Activated CD4-positive, alpha-beta T cell treated with anti-CD3 and anti-CD28 coated beads, Interleukin-2, amount 10 ng/mL, durations not matched to agents 7 days and 5 days (primary cell): ENCODE results near the gene CLDN24. TPM values are rescaled to one million over a fixed set of nuclear protein-coding genes. Genes with fewer than 3 reads are reported as not detected.
"Not testable (repeated sequence)": the region's sequence is repeated elsewhere in the genome, so short reads cannot be mapped to it uniquely, and the experiment has no call there.

Experiments used
- CTCF ChIA-PET: fragments of 350-600 bp; sonication (Branson Sonifier 250); formaldehyde crosslinking; loops from one replicate; lab custom pipeline; 2021; ENCODE audit warnings: antibody characterized with exemption; lab: Charles Lee
- POLR2A ChIA-PET: fragments of 350-600 bp; sonication (Branson Sonifier 250); formaldehyde crosslinking; loops from one replicate; lab custom pipeline; 2021; ENCODE audit warnings: antibody characterized with exemption; lab: Charles Lee
- DNase-seq: peaks from one replicate; pipeline ENCODE4 v3.0.0-alpha.2; 2020
- H3K27ac Mint-ChIP-seq: one replicate; pipeline ENCODE4 v1.8.0; 2021; ENCODE audit warnings: mild to moderate bottlenecking, moderate library complexity, mixed read lengths
- H3K27me3 Mint-ChIP-seq: one replicate; pipeline ENCODE4 v1.8.0; 2021; ENCODE audit warnings: mixed read lengths
- H3K36me3 Mint-ChIP-seq: one replicate; pipeline ENCODE4 v1.8.0; 2021; ENCODE audit warnings: low read depth, mixed read lengths
- H3K4me1 Mint-ChIP-seq: one replicate; pipeline ENCODE4 v1.8.0; 2021; ENCODE audit warnings: mixed read lengths
- H3K4me3 Mint-ChIP-seq: one replicate; pipeline ENCODE4 v1.8.0; 2021; ENCODE audit warnings: mild to moderate bottlenecking, moderate library complexity, mixed read lengths
- H3K9me3 Mint-ChIP-seq: one replicate; pipeline ENCODE4 v1.8.0; 2021; ENCODE audit warnings: mixed read lengths
- total RNA-seq, 2 experiments: library from RNA; stranded (reverse); gene quantifications; one replicate each; pipeline ENCODE4 v1.2.3, GENCODE V29; 2021

The CLDN24 gene
- total RNA-seq, 2 experiments from 2014 or later: not detected

DNA sequence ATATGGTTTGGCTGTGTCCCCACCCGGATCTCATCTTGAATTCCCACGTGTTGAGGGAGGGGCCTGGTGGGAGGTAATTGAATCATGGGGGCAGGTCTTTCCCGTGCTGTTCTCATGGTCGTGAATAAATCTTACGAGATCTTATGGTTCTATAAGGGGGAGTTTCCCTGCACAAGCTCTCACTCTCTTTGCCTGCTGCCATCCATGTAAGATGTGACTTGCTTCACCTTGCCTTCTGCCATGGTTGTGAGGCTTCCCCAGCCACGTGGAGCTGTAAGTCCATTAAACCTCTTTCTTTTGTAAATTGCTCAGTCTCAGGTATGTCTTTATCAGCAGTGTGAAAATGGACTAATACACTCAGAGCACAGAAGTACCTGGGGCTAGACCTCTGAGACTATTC lies 4.2 kb upstream of the CLDN24 start:
- CTCF ChIA-PET, H3K4me3 Mint-ChIP-seq, H3K27me3 Mint-ChIP-seq, H3K36me3 Mint-ChIP-seq, H3K9me3 Mint-ChIP-seq, H3K4me1 Mint-ChIP-seq, POLR2A ChIA-PET, H3K27ac Mint-ChIP-seq, DNase-seq: not testable (repeated sequence)

DNA sequence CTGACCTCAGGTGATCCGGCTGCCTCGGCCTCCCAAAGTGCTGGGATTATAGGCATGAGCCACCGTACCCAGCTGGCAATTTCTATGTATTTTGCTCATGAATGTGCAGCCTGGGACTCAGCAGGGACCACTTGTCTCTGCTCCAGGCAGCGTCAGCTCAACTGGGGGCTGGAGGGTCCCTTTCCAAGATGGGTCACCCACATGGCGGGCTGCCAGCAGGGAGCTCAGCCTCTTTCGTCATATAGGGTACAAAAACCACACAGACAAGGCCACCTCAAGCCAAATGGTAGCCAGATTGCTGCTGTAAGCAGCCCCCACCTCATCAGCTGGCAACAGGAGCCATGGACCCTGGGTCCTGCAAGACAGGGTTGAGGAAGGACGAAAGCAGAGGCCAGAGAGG lies 2.4 kb upstream of the CLDN24 start:
- POLR2A ChIA-PET: no interaction called here
- H3K4me3 Mint-ChIP-seq: no peak overlapping the region
- H3K27me3 Mint-ChIP-seq: peaks cover 2% of the 10 kb centered on the region
- H3K27ac Mint-ChIP-seq: no peak overlapping the region
- CTCF ChIA-PET: no interaction called here
- peaks cover 20% of the 10 kb centered on the region for H3K4me1 Mint-ChIP-seq
- no peaks in the 10 kb centered on the region for H3K9me3 Mint-ChIP-seq
- DNase-seq: no peak
- H3K36me3 Mint-ChIP-seq: no peaks in the 10 kb centered on the region

DNA sequence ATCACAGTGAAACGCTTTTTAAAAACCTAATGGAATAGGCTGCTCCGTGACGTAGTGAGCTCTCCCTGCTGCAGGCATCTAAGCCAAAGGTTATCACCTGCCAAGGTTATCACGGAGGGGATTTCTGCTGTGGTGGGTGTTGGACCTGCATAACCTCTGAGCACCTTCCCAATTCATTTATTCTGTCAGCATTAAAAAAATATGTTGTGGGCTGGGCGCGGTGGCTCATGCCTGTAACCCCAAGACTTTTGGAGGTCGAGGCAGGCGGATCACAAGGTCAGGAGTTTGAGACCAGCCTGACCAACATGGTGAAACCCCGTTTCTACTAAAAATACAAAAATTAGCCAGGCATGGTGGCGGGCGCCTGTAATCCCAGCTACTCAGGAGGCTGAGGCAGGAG lies 1.8 kb upstream of the CLDN24 start:
- H3K27me3 Mint-ChIP-seq, DNase-seq, H3K27ac Mint-ChIP-seq, CTCF ChIA-PET, H3K9me3 Mint-ChIP-seq, H3K4me3 Mint-ChIP-seq, POLR2A ChIA-PET, H3K36me3 Mint-ChIP-seq: not testable (repeated sequence)
- H3K4me1 Mint-ChIP-seq: peaks cover 20% of the 10 kb centered on the region

DNA sequence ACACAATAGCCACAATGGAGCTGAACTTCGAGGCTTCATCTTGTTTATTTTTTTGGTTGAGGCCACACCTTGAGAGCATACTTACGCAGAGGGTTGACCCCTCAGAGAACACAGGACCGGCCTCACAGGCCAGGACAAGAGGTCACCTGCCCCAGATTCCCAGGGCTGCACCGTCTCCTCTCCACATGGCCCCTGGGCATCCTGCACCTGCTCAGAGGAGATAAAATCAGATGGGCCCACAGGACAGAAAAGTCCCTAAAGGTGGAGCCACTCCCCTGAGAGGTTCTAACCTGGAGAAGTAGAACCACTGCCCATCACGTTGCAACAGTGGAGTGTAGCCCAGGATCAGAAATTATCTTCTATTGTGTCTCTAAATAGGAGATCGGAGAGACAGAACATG lies 1.1 kb upstream of the CLDN24 start:
- Mint-ChIP-seq H3K4me1 (peaks cover 20% of the 10 kb centered on the region), H3K9me3 (no peaks in the 10 kb centered on the region), H3K27ac (no peak overlapping the region), H3K36me3 (no peaks in the 10 kb centered on the region), H3K27me3 (peaks cover 2% of the 10 kb centered on the region), H3K4me3 (no peak overlapping the region)
- POLR2A ChIA-PET: no interaction called here
- no peak for DNase-seq
- CTCF ChIA-PET: no interaction called here

DNA sequence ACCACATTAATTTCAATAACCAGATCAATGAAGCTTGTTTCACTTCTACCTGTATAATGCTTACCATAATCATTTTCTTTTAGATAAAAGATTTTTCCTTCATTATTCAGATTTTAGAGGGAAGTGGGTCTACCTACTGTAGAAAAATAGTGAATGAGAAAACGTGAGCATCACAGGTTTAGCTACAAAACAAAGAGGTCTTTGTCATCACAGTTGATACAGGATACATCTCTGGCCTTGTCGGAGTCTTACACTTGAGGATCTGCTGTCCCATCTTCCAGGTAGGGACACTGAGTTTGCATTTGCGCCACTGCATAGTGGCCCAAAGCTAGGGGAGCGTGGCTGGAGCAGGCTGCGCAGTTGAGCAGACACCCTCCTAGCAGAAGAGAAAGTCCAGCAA lies 710 bp downstream of the CLDN24 start:
- DNase-seq: no peak
- Mint-ChIP-seq H3K27me3 (peaks cover 2% of the 10 kb centered on the region), H3K9me3 (no peaks in the 10 kb centered on the region), H3K4me1 (peaks cover 20% of the 10 kb centered on the region), H3K27ac (peak overlapping the region; percentile 84), H3K36me3 (no peaks in the 10 kb centered on the region), H3K4me3 (no peak overlapping the region)
- ChIA-PET POLR2A (no interaction called here), CTCF (no interaction called here)

DNA sequence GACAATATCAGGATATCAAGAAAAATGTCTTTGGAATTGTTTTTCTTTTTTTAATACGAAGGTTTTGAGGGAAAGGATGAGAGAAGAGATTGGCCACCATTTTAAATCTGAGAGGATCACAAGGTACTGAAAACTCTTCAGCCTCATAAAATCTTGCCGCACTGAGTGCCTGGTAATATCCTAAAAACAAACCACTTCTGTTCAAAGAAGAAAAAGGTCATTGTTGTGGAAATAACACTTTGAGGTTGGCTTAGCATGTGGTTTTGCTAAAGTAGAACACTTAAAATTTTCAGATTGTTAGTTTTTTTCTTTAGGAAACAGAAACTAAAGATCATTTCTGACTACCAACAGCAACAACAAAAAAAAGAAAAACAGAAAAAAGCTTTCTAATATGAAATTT lies 1.1 kb downstream of the CLDN24 start:
- POLR2A ChIA-PET: no interaction called here
- DNase-seq: peak; percentile 11
- peak overlapping the region; percentile 84 for H3K27ac Mint-ChIP-seq
- H3K4me3 Mint-ChIP-seq: no peak overlapping the region
- peaks cover 2% of the 10 kb centered on the region for H3K27me3 Mint-ChIP-seq
- H3K4me1 Mint-ChIP-seq: peaks cover 20% of the 10 kb centered on the region
- no peaks in the 10 kb centered on the region for H3K36me3 Mint-ChIP-seq
- H3K9me3 Mint-ChIP-seq: no peaks in the 10 kb centered on the region
- CTCF ChIA-PET: no interaction called here

DNA sequence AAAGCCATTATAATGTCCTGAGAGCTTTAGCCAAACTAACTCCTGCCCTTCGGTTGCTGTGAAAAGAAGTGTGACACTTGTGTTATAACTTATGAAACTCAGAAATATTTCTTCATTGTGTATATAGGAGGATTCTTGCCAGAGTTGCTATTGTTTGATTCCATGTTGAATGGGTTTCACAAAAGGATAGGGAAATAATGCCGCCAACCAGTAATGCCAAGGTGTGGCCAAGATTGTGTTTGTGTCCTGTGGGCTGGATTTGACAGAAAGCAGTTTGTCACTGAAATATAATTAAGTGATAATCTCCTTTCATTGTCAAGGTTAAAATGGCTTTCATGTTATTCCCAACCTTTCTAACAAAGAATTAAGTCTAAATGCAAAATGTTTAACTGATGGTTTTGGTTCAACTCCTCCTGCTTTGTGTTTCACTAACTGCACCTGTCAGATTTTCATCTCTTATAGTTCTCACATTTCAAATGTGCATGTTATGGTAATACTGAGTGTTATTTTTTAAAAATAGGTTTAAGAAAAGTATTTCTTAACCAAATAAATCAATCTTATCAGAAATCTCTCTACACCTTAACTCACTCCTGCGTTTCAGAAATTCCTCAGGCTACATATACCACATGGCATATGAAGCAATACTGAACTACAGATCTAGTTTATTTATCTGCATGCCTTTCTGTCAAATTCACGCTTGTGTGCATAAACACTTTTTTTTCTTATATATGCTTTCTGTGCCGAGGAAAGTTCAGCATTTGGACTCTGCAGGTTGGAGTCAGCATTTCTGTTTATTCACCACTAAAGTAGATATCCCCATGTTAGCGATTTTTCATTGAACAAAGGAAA lies 1.8 kb downstream of the CLDN24 start, which contains the start of gene CLDN22:
CLDN22 (minus strand) TSS at position 66 of the 849 bp plus-strand sequence; CDS start at position 8, 58 bp downstream.
- peak within 1 kb of the TSS; percentile 84 for H3K27ac Mint-ChIP-seq
- no peak for DNase-seq
- H3K27me3 Mint-ChIP-seq: peaks cover 2% of the 10 kb centered on the region
- POLR2A ChIA-PET: no interaction called here
- no peaks in the 10 kb centered on the region for H3K36me3 Mint-ChIP-seq
- no peaks in the 10 kb centered on the region for H3K9me3 Mint-ChIP-seq
- H3K4me1 Mint-ChIP-seq: peaks cover 20% of the 10 kb centered on the region
- CTCF ChIA-PET: interaction anchor here (1.2 kb wide), 1 partner anchor 18 kb away, joined by 3 read pairs; no protein-coding TSS in a partner anchor
- H3K4me3 Mint-ChIP-seq: no peak within 1 kb of the TSS

DNA sequence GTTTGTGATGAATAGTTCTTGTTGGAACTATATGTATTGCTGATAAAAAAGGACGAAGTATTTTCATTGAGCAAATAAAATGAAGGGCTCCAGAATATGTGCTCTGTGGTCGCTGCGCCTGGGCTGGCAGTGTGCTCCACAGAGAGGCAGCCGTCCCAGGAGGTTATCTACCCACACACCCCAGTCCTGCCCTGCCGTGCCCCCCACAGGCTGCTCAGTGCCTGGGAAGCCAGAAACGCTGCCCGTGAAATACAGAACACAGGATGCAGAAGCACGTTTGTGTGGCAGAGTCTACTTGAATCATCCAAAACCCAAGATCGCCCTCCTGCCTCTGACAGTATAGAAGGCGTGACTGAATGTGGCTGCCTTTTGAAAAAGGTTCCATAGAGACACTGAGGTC lies 3.6 kb downstream of the CLDN24 start:
- H3K4me3 Mint-ChIP-seq: no peak overlapping the region
- H3K27me3 Mint-ChIP-seq: peaks cover 2% of the 10 kb centered on the region
- ChIA-PET POLR2A (no interaction called here), CTCF (no interaction called here)
- no peaks in the 10 kb centered on the region for H3K36me3 Mint-ChIP-seq
- H3K4me1 Mint-ChIP-seq: peaks cover 20% of the 10 kb centered on the region
- no peak overlapping the region for H3K27ac Mint-ChIP-seq
- DNase-seq: no peak
- H3K9me3 Mint-ChIP-seq: no peaks in the 10 kb centered on the region

DNA sequence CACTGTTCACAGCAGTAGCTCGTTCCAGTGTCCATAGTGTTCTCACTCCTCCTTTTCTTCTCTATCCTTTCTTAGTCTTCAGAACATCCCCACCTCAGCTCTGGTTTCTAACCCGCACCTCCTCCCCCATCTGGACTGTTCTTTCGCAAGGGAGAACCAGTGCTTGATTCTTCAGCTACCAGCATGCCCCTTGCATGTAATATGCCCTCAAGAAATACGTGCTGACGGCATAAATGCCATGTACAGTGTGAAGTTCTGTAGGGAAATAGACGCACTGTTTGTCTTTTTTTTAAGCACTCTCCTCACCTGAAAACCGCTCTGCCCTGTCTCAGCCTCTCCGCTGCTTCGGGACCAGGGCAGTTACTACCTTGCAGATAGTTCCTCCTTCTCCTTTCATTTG lies 7.4 kb downstream of the CLDN24 start:
- POLR2A ChIA-PET: no interaction called here
- H3K36me3 Mint-ChIP-seq: no peaks in the 10 kb centered on the region
- no peak overlapping the region for H3K27ac Mint-ChIP-seq
- no peaks in the 10 kb centered on the region for H3K27me3 Mint-ChIP-seq
- CTCF ChIA-PET: no interaction called here
- H3K4me3 Mint-ChIP-seq: no peak overlapping the region
- DNase-seq: no peak
- H3K4me1 Mint-ChIP-seq: no peaks in the 10 kb centered on the region
- H3K9me3 Mint-ChIP-seq: no peaks in the 10 kb centered on the region

DNA sequence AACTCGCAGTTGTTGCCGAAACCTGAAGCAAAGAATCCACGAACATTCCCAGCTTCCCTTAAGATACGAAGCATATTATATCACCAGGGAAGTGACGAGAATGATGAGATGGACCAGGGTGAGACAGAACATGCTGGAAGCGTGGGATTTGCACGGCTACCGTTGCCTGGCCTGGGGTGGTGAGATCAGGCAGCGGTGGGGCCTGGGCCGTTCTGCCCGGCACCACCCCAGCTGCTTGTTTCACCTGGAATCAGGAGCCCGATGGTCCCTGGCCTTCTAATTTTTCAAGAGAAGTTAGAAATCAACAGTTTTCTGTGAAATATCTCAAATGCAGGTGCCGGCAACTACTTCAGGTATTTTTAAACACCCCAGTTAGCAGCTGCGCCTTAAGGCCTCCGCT lies 7.9 kb downstream of the CLDN24 start:
- no peak overlapping the region for H3K27ac Mint-ChIP-seq
- no peaks in the 10 kb centered on the region for H3K36me3 Mint-ChIP-seq
- H3K27me3 Mint-ChIP-seq: no peaks in the 10 kb centered on the region
- H3K9me3 Mint-ChIP-seq: no peaks in the 10 kb centered on the region
- no peak overlapping the region for H3K4me3 Mint-ChIP-seq
- CTCF ChIA-PET: no interaction called here
- DNase-seq: no peak
- H3K4me1 Mint-ChIP-seq: no peaks in the 10 kb centered on the region
- POLR2A ChIA-PET: no interaction called here

DNA sequence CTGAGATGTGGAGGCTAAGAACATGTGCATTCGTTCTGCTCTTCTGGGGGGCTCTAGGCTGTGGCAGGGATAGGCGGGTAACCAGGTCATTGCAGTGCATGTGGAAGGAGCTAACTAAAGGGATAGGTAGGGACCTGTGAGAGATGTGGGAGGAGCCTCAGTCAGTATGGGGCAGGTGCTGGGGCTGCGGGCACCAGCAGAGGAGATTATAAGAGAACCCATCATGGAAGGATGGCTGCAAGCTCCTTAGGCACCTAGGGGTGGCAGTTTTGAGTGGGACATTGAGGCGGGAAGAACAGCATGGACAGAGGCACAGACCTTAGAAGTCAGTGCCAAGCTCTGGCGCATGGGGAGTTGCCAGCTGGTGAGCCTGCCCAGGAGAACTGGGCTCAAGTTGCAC lies 9.4 kb downstream of the CLDN24 start:
- H3K36me3 Mint-ChIP-seq: no peaks in the 10 kb centered on the region
- H3K4me3 Mint-ChIP-seq: no peak overlapping the region
- ChIA-PET POLR2A (no interaction called here), CTCF (no interaction called here)
- no peaks in the 10 kb centered on the region for H3K9me3 Mint-ChIP-seq
- no peaks in the 10 kb centered on the region for H3K4me1 Mint-ChIP-seq
- peaks cover 2% of the 10 kb centered on the region for H3K27me3 Mint-ChIP-seq
- peak overlapping the region; percentile 37 for H3K27ac Mint-ChIP-seq
- DNase-seq: no peak

DNA sequence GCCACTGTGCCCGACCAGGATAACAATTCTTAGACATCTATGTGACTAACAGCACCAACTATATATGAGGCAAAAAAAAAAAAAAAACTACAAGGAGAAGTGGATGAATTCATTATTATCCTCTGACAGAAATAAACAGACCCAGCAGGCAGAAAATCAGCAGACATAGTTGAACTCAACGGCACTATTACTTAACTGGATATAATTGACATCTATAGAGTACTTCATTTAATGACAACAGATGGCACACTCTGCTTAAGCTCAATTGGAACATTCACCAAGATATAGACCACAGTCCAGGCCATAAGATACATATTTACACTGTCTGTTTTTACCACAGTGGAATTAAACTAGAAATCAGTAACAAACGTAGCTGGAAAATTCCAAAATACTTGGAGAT lies 15.4 kb downstream of the CLDN24 start:
- no peak for DNase-seq
- Mint-ChIP-seq H3K4me3 (no peak overlapping the region), H3K27ac (no peak overlapping the region), H3K27me3 (peaks cover 2% of the 10 kb centered on the region), H3K9me3 (no peaks in the 10 kb centered on the region), H3K36me3 (no peaks in the 10 kb centered on the region), H3K4me1 (no peaks in the 10 kb centered on the region)
- POLR2A ChIA-PET: no interaction called here
- CTCF ChIA-PET: interaction anchor here (0.6 to 0.7 kb wide), 2 partner anchors 54 to 370 kb away, joined by 3 to 4 read pairs; no protein-coding TSS in a partner anchor

DNA sequence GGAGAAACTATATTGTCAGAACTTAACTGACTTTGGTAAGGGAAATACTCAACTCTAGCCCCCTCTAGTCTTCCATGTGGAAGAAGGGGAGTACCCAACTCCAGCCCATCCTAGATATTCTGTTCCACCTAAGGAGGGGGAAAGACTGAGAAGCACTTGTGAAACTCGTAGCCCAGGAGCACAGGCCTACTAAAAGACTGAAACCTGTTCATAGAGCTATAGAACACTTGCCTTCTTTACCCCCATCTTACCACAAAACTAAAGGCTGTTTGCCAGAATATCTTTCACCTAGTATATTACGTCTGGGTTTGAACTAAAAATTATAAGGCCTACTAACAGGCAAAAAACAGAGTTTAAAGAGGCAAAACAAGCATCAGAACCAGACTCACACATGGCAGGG lies 17.7 kb downstream of the CLDN24 start:
- H3K27me3 Mint-ChIP-seq: peaks cover 2% of the 10 kb centered on the region
- DNase-seq: no peak

DNA sequence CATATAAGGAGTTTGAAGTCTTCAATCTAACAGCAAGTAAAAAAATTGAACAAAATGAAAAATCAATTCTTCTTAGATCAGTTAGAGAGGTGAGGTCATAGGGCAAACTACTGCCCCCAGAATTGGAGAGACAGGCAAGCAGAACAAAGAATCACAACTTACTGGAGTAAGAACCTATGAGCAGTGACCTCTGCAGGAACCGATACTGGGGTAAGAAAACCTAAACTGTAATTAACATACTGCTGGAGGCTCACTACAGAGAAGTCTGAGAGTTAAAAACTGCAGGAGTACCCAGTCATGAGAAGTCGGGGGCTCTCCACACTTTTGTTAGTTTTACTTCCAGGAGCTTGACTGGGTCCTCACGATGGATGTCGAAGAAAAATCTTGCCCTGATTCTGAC lies 18.2 kb downstream of the CLDN24 start:
- POLR2A ChIA-PET: no interaction called here
- Mint-ChIP-seq H3K27ac (no peak overlapping the region), H3K4me1 (no peaks in the 10 kb centered on the region), H3K27me3 (peaks cover 2% of the 10 kb centered on the region), H3K9me3 (no peaks in the 10 kb centered on the region), H3K36me3 (no peaks in the 10 kb centered on the region), H3K4me3 (no peak overlapping the region)
- CTCF ChIA-PET: no interaction called here
- no peak for DNase-seq

More for the DNA sequence above, 17.7 kb downstream of the CLDN24 start:
- ChIA-PET CTCF (no interaction called here), POLR2A (no interaction called here)
- Mint-ChIP-seq H3K27ac (no peak overlapping the region), H3K36me3 (no peaks in the 10 kb centered on the region), H3K4me1 (no peaks in the 10 kb centered on the region), H3K4me3 (no peak overlapping the region), H3K9me3 (no peaks in the 10 kb centered on the region)
